BJ (cell line): ENCODE measurements around the gene BEND6. TPM values are rescaled to one million over a fixed set of nuclear protein-coding genes. Genes with fewer than 3 reads are reported as not detected.
"Not testable (repeated sequence)": the region's sequence is repeated elsewhere in the genome, so short reads cannot be mapped to it uniquely, and the experiment has no call there.

Source experiments
- CTCF ChIA-PET: fragments of 350-600 bp; formaldehyde crosslinking; extraction: SDS; loops from one replicate; lab custom pipeline; 2021; ENCODE audit warnings: antibody characterized with exemption, inconsistent platforms; lab: Yijun Ruan, JAX
- POLR2A ChIA-PET: fragments of 300-600 bp; sonication (Branson Sonifier 250); formaldehyde crosslinking; extraction: SDS; loops from one replicate; lab custom pipeline; 2021; ENCODE audit warnings: antibody characterized with exemption; lab: Charles Lee
- DNase-seq: peaks from one replicate; pipeline ENCODE4 v3.0.0-alpha.2; 2011; ENCODE audit warnings: low read depth
- H3K27me3 ChIP-seq: 2 replicates; pipeline ENCODE4 v1.6.0; 2011; ENCODE audit warnings: low read length; ENCODE audit not compliant: control insufficient read depth, insufficient read depth
- H3K36me3 ChIP-seq: 2 replicates; pipeline ENCODE4 v1.5.1; 2011; ENCODE audit warnings: low read length; ENCODE audit not compliant: control insufficient read depth, insufficient read depth
- H3K4me3 ChIP-seq: 2 replicates; pipeline ENCODE4 v1.5.1; 2011; ENCODE audit warnings: low read depth, mild to moderate bottlenecking, control low read depth, low read length
- CTCF ChIP-seq: IDR thresholded peaks from 2 replicates; pipeline ENCODE4 v1.5.1; 2011; ENCODE audit warnings: low read depth, mild to moderate bottlenecking, control low read depth, inconsistent platforms, low read length, moderate library complexity; ENCODE audit not compliant: insufficient read depth
- polyA plus RNA-seq: library from polyadenylated mRNA; depleted of rRNA; stranded (reverse); fragments of >200 nt; gene quantifications from 2 replicates; pipeline ENCODE4 v1.2.3, GENCODE V29; 2011

The BEND6 gene
- polyA plus RNA-seq, 1 experiment = 4.8 TPM

DNA sequence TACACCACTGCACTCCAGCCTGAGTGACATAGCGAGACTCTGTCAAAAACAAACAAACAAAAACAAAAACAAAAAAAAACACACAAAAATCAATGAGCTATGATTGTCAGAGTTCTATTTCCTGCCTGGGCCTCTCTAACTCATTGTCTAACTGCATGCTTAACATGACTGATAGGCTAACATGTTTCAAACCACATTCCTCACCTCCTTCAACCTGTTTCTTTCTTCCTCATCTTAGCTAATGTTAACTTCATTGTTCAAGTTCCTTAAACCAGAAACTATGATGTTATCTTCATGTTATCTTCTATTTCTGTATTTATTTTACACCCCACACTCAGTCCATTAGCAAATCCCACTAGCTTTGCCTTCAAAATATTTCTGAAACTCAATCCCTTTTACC, 41.5 kb downstream of the BEND6 start:
- H3K27me3 ChIP-seq = no peaks in the 10 kb centered on the region
- TF ChIP-seq CTCF = no peak
- CTCF ChIA-PET = interaction anchor here (1.2 to 2.0 kb wide), 3 partner anchors 12 to 94 kb away, joined by 3 to 6 read pairs (median 4); no protein-coding TSS in a partner anchor
- DNase-seq = no peak
- H3K4me3 ChIP-seq = no peak overlapping the region
- POLR2A ChIA-PET = no interaction called here
- H3K36me3 ChIP-seq = no peaks in the 10 kb centered on the region

DNA sequence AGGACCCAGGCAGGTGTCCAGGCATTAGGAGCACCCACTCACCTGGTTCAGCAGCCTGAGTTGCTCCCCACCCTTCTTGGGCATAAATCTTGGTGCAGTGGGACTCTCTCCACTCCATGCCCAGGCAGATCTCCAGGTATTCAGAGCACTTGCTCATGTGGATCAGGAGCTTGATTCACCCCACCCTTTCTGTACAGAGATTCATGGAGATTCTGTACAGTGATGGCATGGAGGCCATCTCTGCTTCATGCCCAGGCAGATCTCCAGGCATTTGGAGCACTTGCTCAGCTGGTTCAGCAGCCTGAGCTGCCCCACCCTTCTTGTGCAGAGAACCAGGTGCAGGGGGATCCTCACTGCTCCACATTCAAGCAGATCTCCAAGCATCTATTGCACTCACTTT, 44.1 kb downstream of the BEND6 start:
- ChIA-PET CTCF (interaction anchor here (1.0 kb wide), 1 partner anchor 37 kb away, joined by 3 read pairs; no protein-coding TSS in a partner anchor), POLR2A (no interaction called here)
- no peaks in the 10 kb centered on the region for H3K27me3 ChIP-seq
- no peak overlapping the region for H3K4me3 ChIP-seq
- H3K36me3 ChIP-seq = no peaks in the 10 kb centered on the region
- no peak for TF ChIP-seq CTCF
- no peak for DNase-seq

DNA sequence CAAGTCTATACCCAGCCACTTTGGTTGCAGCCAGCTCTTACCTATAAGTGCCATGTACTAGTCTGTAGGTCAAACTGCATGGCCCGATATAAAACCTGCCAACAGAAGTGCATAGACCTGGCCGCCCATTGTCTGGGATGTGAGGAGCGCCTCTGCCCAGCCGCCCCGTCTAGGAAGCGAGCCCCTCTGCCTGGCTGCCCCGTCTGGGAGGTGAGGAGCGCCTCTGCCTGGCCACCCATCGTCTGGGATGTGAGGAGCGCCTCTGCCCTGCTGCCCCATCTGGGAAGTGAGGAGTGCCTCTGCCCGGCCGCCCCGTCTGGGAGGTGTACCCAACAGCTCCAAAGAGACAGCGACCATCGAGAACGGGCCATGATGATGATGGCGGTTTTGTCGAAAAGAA, 44.8 kb downstream of the BEND6 start:
- H3K36me3 ChIP-seq, H3K27me3 ChIP-seq, POLR2A ChIA-PET, DNase-seq, CTCF ChIA-PET, H3K4me3 ChIP-seq: not testable (repeated sequence)

- ChIA-PET POLR2A (no interaction called here), CTCF (no interaction called here)
- no peak for DNase-seq
- Histone ChIP-seq H3K27me3 (no peaks in the 10 kb centered on the region), H3K4me3 (no peak overlapping the region), H3K36me3 (no peaks in the 10 kb centered on the region)
- no peak for TF ChIP-seq CTCF
Observed at GRCh38 chr6:57002197-57002596, 47.3 kb downstream of the BEND6 start.

- TF ChIP-seq CTCF = no peak
- CTCF ChIA-PET = interaction anchor here (0.7 to 1.5 kb wide), 4 partner anchors 13 to 104 kb away, joined by 3 read pairs; no protein-coding TSS in a partner anchor
Observed at GRCh38 chr6:57004292-57004691, 49.4 kb downstream of the BEND6 start.

GRCh38 chr6:57006101-57006500, 51.2 kb downstream of the BEND6 start:
- ChIA-PET CTCF (no interaction called here), POLR2A (no interaction called here)
- Histone ChIP-seq H3K27me3 (no peaks in the 10 kb centered on the region), H3K36me3 (no peaks in the 10 kb centered on the region), H3K4me3 (no peak overlapping the region)
- no peak for DNase-seq
- TF ChIP-seq CTCF = no peak

More at GRCh38 chr6:57004292-57004691, 49.4 kb downstream of the BEND6 start:
- POLR2A ChIA-PET = no interaction called here
- DNase-seq = no peak
- Histone ChIP-seq H3K4me3 (no peak overlapping the region), H3K27me3 (no peaks in the 10 kb centered on the region), H3K36me3 (no peaks in the 10 kb centered on the region)

GRCh38 chr6:57008069-57008468, 53.2 kb downstream of the BEND6 start:
- DNase-seq, H3K4me3 ChIP-seq, H3K36me3 ChIP-seq, POLR2A ChIA-PET, H3K27me3 ChIP-seq: not testable (repeated sequence)
- CTCF ChIA-PET = interaction anchor here (1.6 kb wide), 1 partner anchor 105 kb away, joined by 5 read pairs; no protein-coding TSS in a partner anchor
